ENCODE results near the gene BCL2L1.

BCL2L1 gene

GRCh38 chr20:31723319-31724078, 831 bp upstream of the BCL2L1 start:
- Histone ChIP-seq H3K79me2 (ENCODE audit: control insufficient read depth, insufficient read depth, low read length, unreplicated experiment) (peaks cover 49% of the 10 kb centered on the region), H3K27ac (ENCODE audit: low read depth, low read length) (peak overlapping the region; percentile 88), H3K36me3 (ENCODE audit: insufficient read depth, low read length) (peaks cover 32% of the 10 kb centered on the region), H3K4me1 (ENCODE audit: control insufficient read depth, insufficient read depth, low read length, unreplicated experiment) (peaks cover 24% of the 10 kb centered on the region), H3K4me3 (ENCODE audit: low read depth, low read length) (peak overlapping the region; percentile 93), H3K27me3 (ENCODE audit: insufficient read depth, low read length) (no peaks in the 10 kb centered on the region), H2AFZ (ENCODE audit: low read length, unreplicated experiment) (peak overlapping the region; percentile 54)

GRCh38 chr20:31723069-31723318, 326 bp upstream of the BCL2L1 start:
- Histone ChIP-seq H3K27ac (ENCODE audit: low read depth, low read length) (peak overlapping the region; percentile 88), H2AFZ (ENCODE audit: low read length, unreplicated experiment) (peak overlapping the region; percentile 52), H3K4me1 (ENCODE audit: control insufficient read depth, insufficient read depth, low read length, unreplicated experiment) (peaks cover 28% of the 10 kb centered on the region)

GRCh38 chr20:31721408-31722256, 1.0 kb downstream of the BCL2L1 start:
- peak overlapping the region; percentile 93 for H3K4me3 ChIP-seq (ENCODE audit: low read depth, low read length)
- no peaks in the 10 kb centered on the region for H3K27me3 ChIP-seq (ENCODE audit: insufficient read depth, low read length)
- H3K27ac ChIP-seq (ENCODE audit: low read depth, low read length): peak overlapping the region; percentile 88
- H3K79me2 ChIP-seq (ENCODE audit: control insufficient read depth, insufficient read depth, low read length, unreplicated experiment): peaks cover 66% of the 10 kb centered on the region
- peaks cover 32% of the 10 kb centered on the region for H3K4me1 ChIP-seq (ENCODE audit: control insufficient read depth, insufficient read depth, low read length, unreplicated experiment)
- H2AFZ ChIP-seq (ENCODE audit: low read length, unreplicated experiment): no peak overlapping the region
- H3K36me3 ChIP-seq (ENCODE audit: insufficient read depth, low read length): peaks cover 47% of the 10 kb centered on the region

More at GRCh38 chr20:31723069-31723318, 326 bp upstream of the BCL2L1 start:
- Histone ChIP-seq H3K79me2 (ENCODE audit: control insufficient read depth, insufficient read depth, low read length, unreplicated experiment) (peaks cover 52% of the 10 kb centered on the region), H3K36me3 (ENCODE audit: insufficient read depth, low read length) (peaks cover 34% of the 10 kb centered on the region), H3K27me3 (ENCODE audit: insufficient read depth, low read length) (no peaks in the 10 kb centered on the region), H3K4me3 (ENCODE audit: low read depth, low read length) (peak overlapping the region; percentile 93)

- Histone ChIP-seq H3K27ac (ENCODE audit: low read depth, low read length) (peak overlapping the region; percentile 88), H3K4me3 (ENCODE audit: low read depth, low read length) (peak overlapping the region; percentile 93), H2AFZ (ENCODE audit: low read length, unreplicated experiment) (no peak overlapping the region), H3K4me1 (ENCODE audit: control insufficient read depth, insufficient read depth, low read length, unreplicated experiment) (peaks cover 41% of the 10 kb centered on the region), H3K36me3 (ENCODE audit: insufficient read depth, low read length) (peaks cover 52% of the 10 kb centered on the region), H3K79me2 (ENCODE audit: control insufficient read depth, insufficient read depth, low read length, unreplicated experiment) (peaks cover 75% of the 10 kb centered on the region), H3K27me3 (ENCODE audit: insufficient read depth, low read length) (no peaks in the 10 kb centered on the region)
Measured at GRCh38 chr20:31720486-31721407, 1.9 kb downstream of the BCL2L1 start.

- H3K4me3 ChIP-seq (ENCODE audit: low read depth, low read length): peak overlapping the region; percentile 93
- peak overlapping the region; percentile 88 for H3K27ac ChIP-seq (ENCODE audit: low read depth, low read length)
- peaks cover 49% of the 10 kb centered on the region for H3K4me1 ChIP-seq (ENCODE audit: control insufficient read depth, insufficient read depth, low read length, unreplicated experiment)
- H3K36me3 ChIP-seq (ENCODE audit: insufficient read depth, low read length): peaks cover 56% of the 10 kb centered on the region
- H2AFZ ChIP-seq (ENCODE audit: low read length, unreplicated experiment): no peak overlapping the region
- H3K79me2 ChIP-seq (ENCODE audit: control insufficient read depth, insufficient read depth, low read length, unreplicated experiment): peaks cover 82% of the 10 kb centered on the region
- H3K27me3 ChIP-seq (ENCODE audit: insufficient read depth, low read length): no peaks in the 10 kb centered on the region
Measured at GRCh38 chr20:31719644-31720485, 2.8 kb downstream of the BCL2L1 start.

GRCh38 chr20:31718952-31719643, 3.6 kb downstream of the BCL2L1 start:
- Histone ChIP-seq H3K27me3 (ENCODE audit: insufficient read depth, low read length) (no peaks in the 10 kb centered on the region), H2AFZ (ENCODE audit: low read length, unreplicated experiment) (no peak overlapping the region), H3K4me1 (ENCODE audit: control insufficient read depth, insufficient read depth, low read length, unreplicated experiment) (peaks cover 56% of the 10 kb centered on the region), H3K27ac (ENCODE audit: low read depth, low read length) (peak overlapping the region; percentile 88), H3K79me2 (ENCODE audit: control insufficient read depth, insufficient read depth, low read length, unreplicated experiment) (peaks cover 90% of the 10 kb centered on the region), H3K4me3 (ENCODE audit: low read depth, low read length) (peak overlapping the region; percentile 93), H3K36me3 (ENCODE audit: insufficient read depth, low read length) (peaks cover 63% of the 10 kb centered on the region)

GRCh38 chr20:31717478-31718201, 5.0 kb downstream of the BCL2L1 start:
- peaks cover 68% of the 10 kb centered on the region for H3K4me1 ChIP-seq (ENCODE audit: control insufficient read depth, insufficient read depth, low read length, unreplicated experiment)
- peak overlapping the region; percentile 99 for H3K27ac ChIP-seq (ENCODE audit: low read depth, low read length)
- peak overlapping the region; percentile 71 for H3K4me3 ChIP-seq (ENCODE audit: low read depth, low read length)
- H2AFZ ChIP-seq (ENCODE audit: low read length, unreplicated experiment): no peak overlapping the region
- H3K36me3 ChIP-seq (ENCODE audit: insufficient read depth, low read length): peaks cover 68% of the 10 kb centered on the region
- peaks cover 91% of the 10 kb centered on the region for H3K79me2 ChIP-seq (ENCODE audit: control insufficient read depth, insufficient read depth, low read length, unreplicated experiment)
- no peaks in the 10 kb centered on the region for H3K27me3 ChIP-seq (ENCODE audit: insufficient read depth, low read length)

GRCh38 chr20:31716818-31717477, 5.7 kb downstream of the BCL2L1 start:
- no peaks in the 10 kb centered on the region for H3K27me3 ChIP-seq (ENCODE audit: insufficient read depth, low read length)
- peaks cover 75% of the 10 kb centered on the region for H3K4me1 ChIP-seq (ENCODE audit: control insufficient read depth, insufficient read depth, low read length, unreplicated experiment)
- H3K27ac ChIP-seq (ENCODE audit: low read depth, low read length): peak overlapping the region; percentile 99
- H3K36me3 ChIP-seq (ENCODE audit: insufficient read depth, low read length): peaks cover 70% of the 10 kb centered on the region
- peak overlapping the region; percentile 71 for H3K4me3 ChIP-seq (ENCODE audit: low read depth, low read length)
- no peak overlapping the region for H2AFZ ChIP-seq (ENCODE audit: low read length, unreplicated experiment)
- H3K79me2 ChIP-seq (ENCODE audit: control insufficient read depth, insufficient read depth, low read length, unreplicated experiment): peaks cover 91% of the 10 kb centered on the region
